Epithelial cell of prostate (primary cell): Measurements from ENCODE around the gene GC.
"Not testable (repeated sequence)": the region's sequence is repeated elsewhere in the genome, so short reads cannot be mapped to it uniquely, and the experiment has no call there.

ENCODE experiments used
- DNase-seq: peaks from one replicate; pipeline ENCODE4 v3.0.0-alpha.2; 2011; ENCODE audit warnings: low read depth, low spot score
- H3K27ac ChIP-seq: fragments of 450-650 bp; 2 replicates; pipeline ENCODE4 v1.5.1; 2017; ENCODE audit warnings: mild to moderate bottlenecking

Gene GC

GRCh38 chr4:71783972-71784371, at the start of gene GC:
Gene GC, minus strand, starts transcription at chr4:71784079. Its CDS starts 61 bp downstream, at chr4:71784018.
- DNase-seq, result no peak
- H3K27ac ChIP-seq, result no peak within 1 kb of the TSS

- no peak overlapping the region for H3K27ac ChIP-seq
- DNase-seq, result no peak
Measured at GRCh38 chr4:71833232-71833900, 49.5 kb upstream of the GC start.

- H3K27ac ChIP-seq, result no peak overlapping the region
- DNase-seq, result no peak
Measured at GRCh38 chr4:71832049-71832448, 48.2 kb upstream of the GC start.

GRCh38 chr4:71830497-71831190, 46.8 kb upstream of the GC start:
- DNase-seq, result no peak
- no peak overlapping the region for H3K27ac ChIP-seq

GRCh38 chr4:71828470-71828869, 44.6 kb upstream of the GC start:
- H3K27ac ChIP-seq, result no peak overlapping the region
- no peak for DNase-seq

- DNase-seq, result no peak
- H3K27ac ChIP-seq, result no peak overlapping the region
Measured at GRCh38 chr4:71827826-71828225, 43.9 kb upstream of the GC start.

- no peak for DNase-seq
Measured at GRCh38 chr4:71816676-71817303, 32.9 kb upstream of the GC start.

GRCh38 chr4:71814433-71814832, 30.6 kb upstream of the GC start:
- no peak for DNase-seq
- H3K27ac ChIP-seq, result no peak overlapping the region

More at GRCh38 chr4:71816676-71817303, 32.9 kb upstream of the GC start:
- H3K27ac ChIP-seq, result no peak overlapping the region

GRCh38 chr4:71809805-71810204, 25.9 kb upstream of the GC start:
- not testable (repeated sequence) for H3K27ac ChIP-seq, DNase-seq

GRCh38 chr4:71807469-71807868, 23.6 kb upstream of the GC start:
- H3K27ac ChIP-seq, result no peak overlapping the region
- DNase-seq, result no peak

GRCh38 chr4:71805230-71805629, 21.4 kb upstream of the GC start:
- DNase-seq, result not testable (repeated sequence)

GRCh38 chr4:71804017-71804697, 20.3 kb upstream of the GC start:
- DNase-seq, result not testable (repeated sequence)

More at GRCh38 chr4:71805230-71805629, 21.4 kb upstream of the GC start:
- H3K27ac ChIP-seq, result not testable (repeated sequence)

GRCh38 chr4:71785959-71786358, 2.1 kb upstream of the GC start:
- DNase-seq, result no peak

More at GRCh38 chr4:71804017-71804697, 20.3 kb upstream of the GC start:
- not testable (repeated sequence) for H3K27ac ChIP-seq

GRCh38 chr4:71784569-71785197, 804 bp upstream of the GC start:
- no peak overlapping the region for H3K27ac ChIP-seq
- no peak for DNase-seq

More at GRCh38 chr4:71785959-71786358, 2.1 kb upstream of the GC start:
- no peak overlapping the region for H3K27ac ChIP-seq

- H3K27ac ChIP-seq, result no peak overlapping the region
Measured at GRCh38 chr4:71777891-71778290, 6.0 kb downstream of the GC start.

GRCh38 chr4:71775449-71775848, 8.4 kb downstream of the GC start:
- DNase-seq, result no peak
- no peak overlapping the region for H3K27ac ChIP-seq

More at GRCh38 chr4:71777891-71778290, 6.0 kb downstream of the GC start:
- no peak for DNase-seq

GRCh38 chr4:71774136-71774535, 9.7 kb downstream of the GC start:
- DNase-seq, result no peak
- no peak overlapping the region for H3K27ac ChIP-seq

GRCh38 chr4:71773004-71773403, 10.9 kb downstream of the GC start:
- no peak overlapping the region for H3K27ac ChIP-seq
- no peak for DNase-seq

GRCh38 chr4:71772592-71772991, 11.3 kb downstream of the GC start:
- no peak overlapping the region for H3K27ac ChIP-seq
- DNase-seq, result no peak

- no peak overlapping the region for H3K27ac ChIP-seq
- no peak for DNase-seq
Measured at GRCh38 chr4:71771613-71772012, 12.3 kb downstream of the GC start.
